ENCODE measurements around the gene C21orf91.

GRCh38 chr21:17758683-17759082 is 60.5 kb downstream of the C21orf91 start:
- TF ChIP-seq, protein P1, sequence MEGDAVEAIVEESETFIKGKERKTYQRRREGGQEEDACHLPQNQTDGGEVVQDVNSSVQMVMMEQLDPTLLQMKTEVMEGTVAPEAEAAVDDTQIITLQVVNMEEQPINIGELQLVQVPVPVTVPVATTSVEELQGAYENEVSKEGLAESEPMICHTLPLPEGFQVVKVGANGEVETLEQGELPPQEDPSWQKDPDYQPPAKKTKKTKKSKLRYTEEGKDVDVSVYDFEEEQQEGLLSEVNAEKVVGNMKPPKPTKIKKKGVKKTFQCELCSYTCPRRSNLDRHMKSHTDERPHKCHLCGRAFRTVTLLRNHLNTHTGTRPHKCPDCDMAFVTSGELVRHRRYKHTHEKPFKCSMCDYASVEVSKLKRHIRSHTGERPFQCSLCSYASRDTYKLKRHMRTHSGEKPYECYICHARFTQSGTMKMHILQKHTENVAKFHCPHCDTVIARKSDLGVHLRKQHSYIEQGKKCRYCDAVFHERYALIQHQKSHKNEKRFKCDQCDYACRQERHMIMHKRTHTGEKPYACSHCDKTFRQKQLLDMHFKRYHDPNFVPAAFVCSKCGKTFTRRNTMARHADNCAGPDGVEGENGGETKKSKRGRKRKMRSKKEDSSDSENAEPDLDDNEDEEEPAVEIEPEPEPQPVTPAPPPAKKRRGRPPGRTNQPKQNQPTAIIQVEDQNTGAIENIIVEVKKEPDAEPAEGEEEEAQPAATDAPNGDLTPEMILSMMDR (IDR thresholded peaks at IDR 0.05): no peak
- no peak for TF ChIP-seq ZFX (IDR thresholded peaks at IDR 0.05; ENCODE audit: borderline replicate concordance)

Measured in 22Rv1 (cell line).